ENCODE measurements around the gene CBX5.

- TF ChIP-seq POLR2AphosphoS5 (IDR thresholded peaks at IDR 0.05; ENCODE audit: low read depth, low read length) (no peak), SIN3A (IDR thresholded peaks at IDR 0.05; ENCODE audit: borderline replicate concordance, insufficient read depth, low read depth, low read length) (no peak), CTCF (IDR thresholded peaks at IDR 0.05) (no peak), REST (IDR thresholded peaks at IDR 0.05; ENCODE audit: insufficient read depth in 1 of 2, low read depth in 2 of 2, low read length in 1 of 2) (no peak)
Measured at GRCh38 chr12:54206791-54207190, 73.1 kb downstream of the CBX5 start.
